ENCODE data around the gene ACADSB. TPM values are rescaled to one million over a fixed set of nuclear protein-coding genes. Genes with fewer than 3 reads are reported as not detected.

ACADSB gene
- total RNA-seq = 10 to 100 TPM in 3 of 4 donors, 1 to 10 TPM in 1; 8.8 to 20.5 (median 18.1) TPM

DNA sequence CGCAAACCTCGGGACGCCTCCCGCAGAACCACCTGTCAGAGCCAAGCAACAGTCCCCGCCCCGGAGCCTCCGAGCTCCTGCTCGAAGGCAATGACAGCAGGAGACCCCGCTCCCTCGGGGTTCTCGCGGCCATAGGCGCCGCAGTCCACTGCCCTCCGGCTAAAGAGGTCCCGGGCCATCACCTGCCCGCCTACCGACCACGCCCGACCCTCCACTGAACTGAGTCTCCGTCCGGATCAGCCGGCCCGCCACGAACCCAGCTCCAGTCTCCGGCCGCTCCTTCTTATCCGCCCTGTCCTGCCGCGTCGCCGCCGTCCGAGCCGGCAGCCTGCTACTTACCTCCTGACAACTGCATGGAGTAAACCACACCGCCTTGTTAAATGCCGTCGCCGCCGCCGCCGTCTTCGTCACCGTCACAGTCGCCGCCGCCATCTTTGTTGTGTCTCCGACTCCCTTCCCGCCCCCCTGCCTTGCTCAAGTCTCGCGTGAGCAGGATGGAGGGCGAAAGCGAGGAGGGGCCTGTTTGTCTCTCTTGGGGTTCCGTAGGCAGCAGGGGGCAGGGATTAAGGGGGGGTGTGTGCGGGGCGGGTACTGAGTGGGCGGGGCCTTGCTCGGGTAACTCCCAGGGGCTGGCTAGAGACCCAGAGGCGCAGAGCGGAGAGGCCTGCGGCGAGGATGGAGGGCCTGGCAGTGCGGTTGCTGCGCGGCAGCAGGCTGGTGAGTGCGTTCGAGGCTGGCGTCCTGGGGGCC, at the start of gene ACADSB, which contains the start of gene IKZF5:
Gene ACADSB, plus strand, starts transcription at position 652 of the 750 bp plus-strand sequence. Its CDS starts 24 bp downstream, at position 676.
Gene IKZF5, minus strand, starts transcription at position 441 of the 750 bp plus-strand sequence. CDS start 10,170 bp downstream, outside the sequence.
- intact Hi-C loops (cut with DNase I; ENCODE audit: low total_unique reads) = no loop called here
- WGBS, 2 donors = 0% methylated on average over 43 to 45 of the region's 68 CpGs
- peak within 1 kb of the TSS; percentile 96 for H3K4me3 ChIP-seq (ENCODE audit: low read depth, poor library complexity, severe bottlenecking)
- TF ChIP-seq POLR2A (IDR thresholded peaks at IDR 0.05) (peak in 1 of 2 donors; percentile 86), CTCF (IDR thresholded peaks at IDR 0.05) (no peak)
- peak; percentile 97 to 99 for DNase-seq (ENCODE audit: low spot score in 2 of 2)

DNA sequence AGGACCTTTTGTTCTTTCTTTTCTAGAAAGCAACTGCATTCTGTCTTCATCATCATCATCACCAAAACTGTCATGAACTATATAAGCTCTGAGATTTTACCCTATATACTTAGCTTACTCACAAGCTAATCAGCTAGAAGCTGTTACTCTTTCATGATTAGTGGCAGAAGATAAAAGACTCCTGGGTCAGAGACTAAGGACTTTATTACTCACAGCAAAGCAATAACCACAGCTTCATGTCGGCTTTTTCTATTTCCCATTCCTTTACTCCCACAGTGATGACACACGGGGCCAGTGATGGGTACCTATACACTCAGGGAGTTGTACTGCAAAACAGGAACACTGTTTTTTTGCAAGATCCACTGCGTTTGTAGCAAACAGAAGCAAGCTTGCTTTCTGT, 46.4 kb upstream of the ACADSB start:
- TF ChIP-seq POLR2A (IDR thresholded peaks at IDR 0.05) (no peak), CTCF (IDR thresholded peaks at IDR 0.05) (no peak)
- DNase-seq (ENCODE audit: low spot score in 2 of 2) = no peak
- intact Hi-C loops (cut with DNase I; ENCODE audit: low total_unique reads) = no loop called here
- H3K4me3 ChIP-seq (ENCODE audit: low read depth, poor library complexity, severe bottlenecking) = no peak overlapping the region
- WGBS, 2 donors = 56 to 75% methylated on average over 3 of the region's 3 CpGs

DNA sequence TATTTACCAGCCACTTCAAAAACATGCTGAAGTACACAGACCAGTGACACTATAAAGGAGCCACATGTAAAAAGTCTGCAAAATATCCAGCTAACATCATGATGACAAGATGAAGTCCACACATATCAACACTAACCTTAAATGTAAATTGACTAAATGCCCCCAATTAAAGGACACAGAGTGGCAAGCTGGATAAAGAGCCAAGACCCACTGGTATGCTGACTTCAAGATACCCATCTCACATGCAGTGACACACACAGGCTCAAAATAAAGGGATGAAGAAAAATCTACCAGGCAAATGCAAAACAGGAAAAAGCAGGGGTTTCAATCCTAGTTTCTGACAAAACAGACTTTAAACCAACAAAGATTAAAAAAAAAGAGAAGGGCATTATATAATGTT, 41.9 kb upstream of the ACADSB start:
- DNase-seq (ENCODE audit: low spot score in 2 of 2) = no peak
- TF ChIP-seq POLR2A (IDR thresholded peaks at IDR 0.05) (no peak), CTCF (IDR thresholded peaks at IDR 0.05) (no peak)
- intact Hi-C loops (cut with DNase I; ENCODE audit: low total_unique reads) = no loop called here
- H3K4me3 ChIP-seq (ENCODE audit: low read depth, poor library complexity, severe bottlenecking) = no peak overlapping the region

GRCh38 chr10:122968698-122969097, 40.1 kb upstream of the ACADSB start:
- DNase-seq (ENCODE audit: low spot score in 2 of 2) = no peak
- TF ChIP-seq CTCF (IDR thresholded peaks at IDR 0.05) = no peak
- TF ChIP-seq POLR2A (IDR thresholded peaks at IDR 0.05) = no peak
- no peak overlapping the region for H3K4me3 ChIP-seq (ENCODE audit: low read depth, poor library complexity, severe bottlenecking)
- WGBS, 2 donors = 70 to 85% methylated on average over 3 of the region's 3 CpGs
- intact Hi-C loops (cut with DNase I; ENCODE audit: low total_unique reads) = no loop called here

DNA sequence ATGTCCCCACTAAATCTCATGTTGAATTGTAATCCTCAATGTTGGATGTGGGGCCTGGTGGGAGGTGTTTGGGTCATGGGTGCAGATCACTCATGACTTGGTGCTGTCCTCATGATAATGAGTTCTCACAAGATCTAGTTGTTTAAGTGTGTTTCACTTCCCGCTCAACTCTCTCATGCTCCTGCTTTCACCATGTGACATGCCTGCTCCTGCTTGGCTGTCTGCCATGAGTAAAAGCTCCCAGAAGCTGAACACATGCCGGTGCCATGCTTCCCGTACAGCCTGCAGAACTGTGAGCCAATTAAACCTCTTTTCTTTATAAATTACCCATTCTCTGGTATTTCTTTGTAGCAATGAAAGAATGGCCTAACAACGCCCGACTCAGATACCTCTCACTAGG, 34.8 kb upstream of the ACADSB start:
- no peak for DNase-seq (ENCODE audit: low spot score in 2 of 2)
- WGBS, 2 donors = 48 to 50% methylated on average over 5 of the region's 5 CpGs
- no peak overlapping the region for H3K4me3 ChIP-seq (ENCODE audit: low read depth, poor library complexity, severe bottlenecking)
- TF ChIP-seq CTCF (IDR thresholded peaks at IDR 0.05) = no peak
- TF ChIP-seq POLR2A (IDR thresholded peaks at IDR 0.05) = no peak
- intact Hi-C loops (cut with DNase I; ENCODE audit: low total_unique reads) = no loop called here
